Right lobe of liver (tissue), 4 donors: Measurements from ENCODE around the gene HSPA2.

Experiments
- POLR2A ChIP-seq: fragments of 450-650 bp; IDR thresholded peaks from one replicate; pipeline ENCODE4 v1.6.1; 2017; ENCODE audit warnings: antibody characterized with exemption, mild to moderate bottlenecking
- TF ChIP-seq, protein P1 (sequence below), 4 donors: fragments of 200-600 bp in 3 of 4; fragments of 450-650 bp in 1 of 4; IDR thresholded peaks; one replicate each; pipeline versions ENCODE4 v1.5.1 to v1.8.0; 2016 to 2022; ENCODE audit warnings: antibody characterized with exemption in 4 of 4, mild to moderate bottlenecking in 2 of 4
- donor health status: DM: no; HTN: no; CAD: no.
- donor health status: DM: no; HTN: no; CAD: no.
- donor health status: DM: no; HTN: yes; CAD: no.

GRCh38 chr14:64554556-64554955, 14.0 kb downstream of the HSPA2 start:
- TF ChIP-seq, protein P1, sequence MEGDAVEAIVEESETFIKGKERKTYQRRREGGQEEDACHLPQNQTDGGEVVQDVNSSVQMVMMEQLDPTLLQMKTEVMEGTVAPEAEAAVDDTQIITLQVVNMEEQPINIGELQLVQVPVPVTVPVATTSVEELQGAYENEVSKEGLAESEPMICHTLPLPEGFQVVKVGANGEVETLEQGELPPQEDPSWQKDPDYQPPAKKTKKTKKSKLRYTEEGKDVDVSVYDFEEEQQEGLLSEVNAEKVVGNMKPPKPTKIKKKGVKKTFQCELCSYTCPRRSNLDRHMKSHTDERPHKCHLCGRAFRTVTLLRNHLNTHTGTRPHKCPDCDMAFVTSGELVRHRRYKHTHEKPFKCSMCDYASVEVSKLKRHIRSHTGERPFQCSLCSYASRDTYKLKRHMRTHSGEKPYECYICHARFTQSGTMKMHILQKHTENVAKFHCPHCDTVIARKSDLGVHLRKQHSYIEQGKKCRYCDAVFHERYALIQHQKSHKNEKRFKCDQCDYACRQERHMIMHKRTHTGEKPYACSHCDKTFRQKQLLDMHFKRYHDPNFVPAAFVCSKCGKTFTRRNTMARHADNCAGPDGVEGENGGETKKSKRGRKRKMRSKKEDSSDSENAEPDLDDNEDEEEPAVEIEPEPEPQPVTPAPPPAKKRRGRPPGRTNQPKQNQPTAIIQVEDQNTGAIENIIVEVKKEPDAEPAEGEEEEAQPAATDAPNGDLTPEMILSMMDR (IDR thresholded peaks at IDR 0.05), result no peak
- no peak for TF ChIP-seq POLR2A
